Heart left ventricle (tissue), 16 donors: Measurements from ENCODE around the gene KDM2A. TPM values are rescaled to one million over a fixed set of nuclear protein-coding genes. Genes with fewer than 3 reads are reported as not detected.

Experiments
- ATAC-seq, 4 donors: fragments of 200-7000 bp; cut with Tn5 transposase; one replicate each; pipeline ENCODE4 v1.9.1; 2020 to 2022; ENCODE audit warnings: moderate library complexity in 4 of 4, mild to moderate bottlenecking in 3 of 4, moderate number of reproducible peaks in 1 of 4
- DNase-seq, 5 donors: peaks; one replicate each; pipeline ENCODE4 v3.0.0-alpha.2; 2020
- H3K27ac ChIP-seq, 12 donors: fragments of 200-600 bp; sonication (generic) in 4 of 12; one replicate each; pipeline versions ENCODE4 v1.5.0 to v1.8.0; 2016 to 2022; ENCODE audit warnings: mild to moderate bottlenecking in 2 of 12
- H3K27me3 ChIP-seq, 9 donors: fragments of 200-600 bp; sonication (generic) in 2 of 9; one replicate each; pipeline versions ENCODE4 v1.5.1 to v1.8.0; 2016 to 2022; ENCODE audit warnings: mild to moderate bottlenecking in 3 of 9
- H3K36me3 ChIP-seq, 9 donors: fragments of 200-600 bp; sonication (generic) in 2 of 9; one replicate each; pipeline versions ENCODE4 v1.5.0 to v1.8.0; 2018 to 2022; ENCODE audit warnings: mild to moderate bottlenecking in 2 of 9
- H3K4me1 ChIP-seq, 12 donors: fragments of 200-600 bp; sonication (generic) in 4 of 12; one replicate each; pipeline versions ENCODE4 v1.5.0 to v1.8.0; 2016 to 2022; ENCODE audit warnings: mild to moderate bottlenecking in 3 of 12
- H3K4me3 ChIP-seq, 12 donors: fragments of 200-600 bp; sonication (generic) in 4 of 12; one replicate each; pipeline versions ENCODE4 v1.5.0 to v1.8.0; 2017 to 2022; ENCODE audit warnings: mild to moderate bottlenecking in 9 of 12, moderate library complexity in 4 of 12
- H3K9me3 ChIP-seq, 12 donors: fragments of 200-600 bp; sonication (generic) in 4 of 12; one replicate each; pipeline versions ENCODE4 v1.5.0 to v1.8.0; 2016 to 2022; ENCODE audit warnings: mild to moderate bottlenecking in 1 of 12
- CTCF ChIP-seq, 12 donors: fragments of 200-600 bp; sonication (generic) in 4 of 12; IDR thresholded peaks; one replicate each; pipeline versions ENCODE4 v1.5.0 to v1.8.0; 2018 to 2022; ENCODE audit warnings: antibody characterized with exemption in 12 of 12, mild to moderate bottlenecking in 5 of 12
- POLR2A ChIP-seq, 2 donors: fragments of 450-650 bp; IDR thresholded peaks; one replicate each; pipeline ENCODE4 v1.6.1; 2017; ENCODE audit warnings: antibody characterized with exemption in 2 of 2, mild to moderate bottlenecking in 2 of 2, moderate library complexity in 2 of 2
- WGBS, 4 donors: extraction: QIAGEN DNeasy Blood & Tissue Kit in 2 of 4; methylation state at CpG; one replicate each; pipeline versions ENCODE4 v1.1.5 to v1.1.7; 2013 to 2018; 5-methylcytosine and 5-hydroxymethylcytosine counted together
- intact Hi-C, 10 donors: fragments of 100-400 bp; cut with DNase I; formaldehyde crosslinking; loops; one replicate each; pipeline versions ENCODE4 v1.11.1 to v1.14.2; 2022
- polyA plus RNA-seq, 2 donors: library from polyadenylated mRNA; stranded (reverse); fragments of 200-250 nt; gene quantifications; one replicate each; pipeline ENCODE4 v1.2.3, GENCODE V29; 2013
- total RNA-seq, 9 donors: library from RNA; depleted of rRNA in 2 of 9; stranded (reverse); fragments of >200 nt in 2 of 9; fragmentation: NEBNext Ultra II Directional in 3 of 9; extraction: Animal tissue kit (Norgen Biotek cat#: 25700) in 3 of 9; gene quantifications; one replicate each; pipeline versions ENCODE4 v1.1.0 to v1.2.4, GENCODE V29; 2016 to 2023
- donor health status: ischemic (EF 13 %, LVEDD 7.1; RV severe dilation, severe dysfunction).
- donor health status: healthy with polysubstance abuse.
- donor health status: DM: no; HTN: yes; CAD: no.
- donor health status: DM: no; HTN: no; CAD: no.
- donor health status: ischemic (EF 25% LVEDD 6.9; RV normal size, moderate dysfunction).
- donor health status: ischemic (EF 25% LVEDD 5.7; RV mildly dilated, moderate dysfunction).
- donor health status: healthy.
- donor health status: DM: yes; HTN: yes; CAD: no.
- donor health status: ischemic (EF 35%, LVEDD 5.7; RV mildly dilated, moderate dysfunction).
- donor health status: nonischemic (EF 11% LVEDD 7.7; RV severe dilation, severe dysfunction).
- donor health status: DM: yes; HTN: yes; CAD: no.
- donor health status: PGD.
- donor health status: ischemic (EF 29% LVEDD 5.4; RV normal size, mild dysfunction).
- donor health status: nonischemic (EF 23%, LVEDD 6.1; RV moderate dilation, normal function).

KDM2A gene
- total and polyA plus RNA-seq, 11 donors = 23.4 to 66.4 (median 37.3) TPM

DNA sequence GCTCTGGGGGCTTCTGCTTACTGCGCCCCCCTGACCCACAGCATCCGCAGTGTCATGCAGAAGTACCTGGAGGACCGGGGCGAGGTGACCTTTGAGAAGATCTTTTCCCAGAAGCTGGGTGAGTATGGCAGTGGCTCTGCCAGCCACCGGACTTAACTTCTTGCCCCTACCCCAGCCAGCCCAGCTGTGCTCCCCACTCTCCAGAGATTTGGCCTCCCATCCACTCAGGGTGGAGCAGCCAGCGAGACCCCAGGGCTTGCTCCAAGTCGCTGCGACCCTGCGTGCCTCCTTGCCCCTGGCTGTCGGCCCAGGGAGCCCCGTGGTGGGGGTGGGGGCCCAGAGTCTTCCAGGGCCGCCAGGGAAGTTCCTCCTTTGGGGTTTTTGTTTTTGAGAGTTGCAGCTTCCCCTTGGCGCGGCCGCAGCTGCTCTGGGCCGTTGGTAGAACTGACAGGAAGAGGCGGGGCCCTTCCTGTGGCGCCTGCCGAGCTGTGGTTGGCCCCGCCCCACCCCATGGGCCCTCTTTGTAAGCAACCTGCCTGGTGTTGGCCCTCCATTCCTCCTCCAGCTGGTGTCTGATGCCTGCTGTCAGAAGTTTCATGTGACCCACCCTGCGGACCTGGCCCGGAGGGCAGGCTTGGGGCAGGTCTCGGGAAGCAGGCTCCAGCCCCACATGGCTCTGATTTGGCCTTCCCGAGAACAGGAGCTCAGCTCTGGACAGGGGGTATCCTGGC, 158.3 kb downstream of the KDM2A start:
- TF ChIP-seq POLR2A (IDR thresholded peaks at IDR 0.05) (peak in 1 of 2 donors; percentile 52), CTCF (IDR thresholded peaks at IDR 0.05) (no peak)
- WGBS, 4 donors = 12 to 27% (median 22%) methylated on average over 16 to 24 of the region's 24 CpGs
- Histone ChIP-seq H3K9me3 (no peaks in the 10 kb centered on the region), H3K27me3 (no peaks in the 10 kb centered on the region), H3K27ac (peak overlapping the region; percentile 78 to 100 (median 88)), H3K4me3 (peak overlapping the region in 10 of 12 donors; percentile 22 to 54 (median 42)), H3K4me1 (peaks cover 28 to 99% (median 73%) of the 10 kb centered on the region in 12 donors), H3K36me3 (peaks cover 0 to 52% (median 35%) of the 10 kb centered on the region in 9 donors)
- ATAC-seq (peak; percentile 76 to 90 (median 88)), DNase-seq (peak; percentile 91 to 97 (median 93))
- intact Hi-C loops = loop anchor here in 1 of 10 donors (1.0 kb wide), 1 partner anchor 11 kb away; no protein-coding TSS in a partner anchor

DNA sequence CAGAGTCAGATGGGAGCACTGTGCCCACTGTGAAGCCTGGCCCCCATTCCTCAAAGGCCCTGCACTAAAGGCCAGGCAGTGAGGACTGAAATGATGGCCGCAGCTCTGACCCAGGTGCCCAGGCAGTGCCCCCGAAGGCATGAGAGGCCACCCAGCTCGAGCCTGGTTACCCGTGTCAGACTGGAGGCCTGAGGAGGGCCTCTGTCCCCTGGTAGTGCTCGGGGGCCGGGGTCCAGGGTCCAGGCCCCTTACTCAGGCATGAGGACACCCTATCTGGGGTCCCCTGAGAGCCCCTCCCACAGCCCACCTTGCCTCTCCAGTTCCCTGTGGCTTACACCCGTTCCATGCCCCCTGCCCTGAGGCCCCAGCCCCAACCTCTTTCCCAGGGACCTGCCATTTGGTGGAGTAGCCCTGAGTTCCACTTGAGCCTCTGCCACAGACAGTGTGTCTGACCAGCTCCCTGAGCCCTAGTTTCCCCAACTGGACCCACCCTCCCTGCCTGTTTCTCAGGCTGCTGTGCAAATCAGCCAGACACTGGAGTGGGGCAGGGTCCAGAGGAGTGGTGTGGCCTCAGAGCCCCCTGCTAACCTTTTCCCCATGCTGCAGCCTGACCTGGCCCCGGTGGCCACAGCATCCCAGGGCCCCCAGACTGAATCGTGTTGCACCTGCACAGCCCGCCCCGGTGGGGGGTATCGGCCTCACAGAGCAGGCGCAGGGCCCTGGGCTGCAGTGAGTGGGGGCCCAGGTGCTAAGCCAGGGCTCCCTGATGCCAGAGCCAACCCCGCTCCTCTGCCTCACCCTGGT, 159.3 kb downstream of the KDM2A start:
- Histone ChIP-seq H3K4me1 (peaks cover 21 to 98% (median 63%) of the 10 kb centered on the region in 12 donors), H3K36me3 (peaks cover 3 to 61% (median 45%) of the 10 kb centered on the region in 9 donors), H3K4me3 (peak overlapping the region in 7 of 12 donors; percentile 33 to 54 (median 45)), H3K27me3 (no peaks in the 10 kb centered on the region), H3K27ac (peak overlapping the region; percentile 78 to 100 (median 88)), H3K9me3 (no peaks in the 10 kb centered on the region)
- no peak for ATAC-seq
- TF ChIP-seq POLR2A (IDR thresholded peaks at IDR 0.05) (no peak), CTCF (IDR thresholded peaks at IDR 0.05) (no peak)
- intact Hi-C loops = no loop called here
- DNase-seq = peak in 4 of 5 donors; percentile 16 to 51 (median 24)
- 76 to 89% (median 86%) methylated on average over 4 to 14 of the region's 14 CpGs for WGBS, 4 donors

GRCh38 chr11:67278939-67279588, 160.0 kb downstream of the KDM2A start:
- WGBS, 4 donors = 90 to 92% (median 90%) methylated on average over 12 to 14 of the region's 14 CpGs
- Histone ChIP-seq H3K36me3 (peaks cover 3 to 69% (median 52%) of the 10 kb centered on the region in 9 donors), H3K4me3 (peak overlapping the region in 1 of 12 donors; percentile 46), H3K9me3 (no peaks in the 10 kb centered on the region), H3K27ac (peak overlapping the region in 9 of 12 donors; percentile 78 to 100 (median 87)), H3K27me3 (no peaks in the 10 kb centered on the region), H3K4me1 (peaks cover 14 to 97% (median 56%) of the 10 kb centered on the region in 12 donors)
- ATAC-seq (no peak), DNase-seq (peak in 4 of 5 donors; percentile 14 to 40 (median 16))
- intact Hi-C loops = no loop called here
- TF ChIP-seq CTCF (IDR thresholded peaks at IDR 0.05) (no peak), POLR2A (IDR thresholded peaks at IDR 0.05) (no peak)
